Ishikawa (cell line): Measurements from ENCODE around the gene C9orf152.

Experiments used
- CEBPB ChIP-seq: IDR thresholded peaks from 2 replicates; pipeline ENCODE4 v1.6.1; 2012
- CREB1 ChIP-seq: IDR thresholded peaks from 2 replicates; pipeline ENCODE4 v1.6.1; 2012; ENCODE audit warnings: low read depth
- EGR1 ChIP-seq: IDR thresholded peaks from 2 replicates; pipeline ENCODE4 v1.6.1; 2012
- EP300 ChIP-seq: IDR thresholded peaks from 2 replicates; pipeline ENCODE4 v1.6.1; 2012; ENCODE audit warnings: borderline replicate concordance
- FOXM1 ChIP-seq: IDR thresholded peaks from 2 replicates; pipeline ENCODE4 v1.6.1; 2012; ENCODE audit warnings: low read depth, borderline replicate concordance
- NFIC ChIP-seq: IDR thresholded peaks from 2 replicates; pipeline ENCODE4 v1.6.1; 2012
- RAD21 ChIP-seq: IDR thresholded peaks from 2 replicates; pipeline ENCODE4 v1.6.1; 2012; ENCODE audit warnings: low read depth
- TAF1 ChIP-seq: IDR thresholded peaks from 2 replicates; pipeline ENCODE4 v1.6.1; 2012; ENCODE audit warnings: low read depth, mild to moderate bottlenecking
- TCF12 ChIP-seq: IDR thresholded peaks from 2 replicates; pipeline ENCODE4 v1.6.1; 2012; ENCODE audit warnings: low read depth
- TEAD4 ChIP-seq: IDR thresholded peaks from 2 replicates; pipeline ENCODE4 v1.6.1; 2012
- YY1 ChIP-seq: IDR thresholded peaks from 2 replicates; pipeline ENCODE4 v1.6.1; 2012; ENCODE audit warnings: low read depth
- ZBTB7A ChIP-seq: IDR thresholded peaks from 2 replicates; pipeline ENCODE4 v1.6.1; 2012; ENCODE audit warnings: low read depth
- TF ChIP-seq, protein P1 (sequence below): IDR thresholded peaks from 2 replicates; pipeline ENCODE4 v1.6.1; 2012
- TF ChIP-seq, protein P2 (sequence below): IDR thresholded peaks from 2 replicates; pipeline ENCODE4 v1.6.1; 2012; ENCODE audit warnings: low read depth, mild to moderate bottlenecking
- TF ChIP-seq, protein P3 (sequence below): IDR thresholded peaks from 2 replicates; pipeline ENCODE4 v1.6.1; 2012

Gene C9orf152

GRCh38 chr9:110248361-110248760, 40.4 kb upstream of the C9orf152 start:
- TF ChIP-seq FOXM1 (no peak), CEBPB (0 out of 2 replicates have a peak, but pooled peaks have one; percentile 56)

DNA sequence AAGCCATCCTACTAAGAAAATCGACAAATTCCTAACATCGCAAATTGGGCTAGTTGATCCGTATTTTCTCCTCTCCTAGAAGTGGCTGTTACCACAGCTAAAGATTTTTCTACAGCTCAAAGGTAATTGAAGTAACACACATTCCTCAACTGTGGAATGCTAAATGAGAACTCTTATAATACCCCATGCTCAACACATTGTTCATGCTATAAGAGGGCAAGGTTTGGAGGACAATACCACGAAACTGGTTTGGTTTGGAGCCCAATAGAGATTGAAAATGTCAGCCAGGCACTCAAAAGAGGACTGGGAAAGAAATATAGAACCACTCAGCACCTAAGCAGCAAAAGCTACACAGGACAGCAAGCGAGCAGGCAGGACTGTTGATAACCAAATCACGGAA, 38.3 kb upstream of the C9orf152 start:
- TF ChIP-seq RAD21 (no peak), FOXM1 (no peak), TEAD4 (no peak), CREB1 (no peak), TCF12 (no peak), ZBTB7A (no peak), CEBPB (no peak), EGR1 (no peak), NFIC (no peak), TAF1 (no peak), YY1 (no peak), EP300 (no peak)
- TF ChIP-seq, protein P1, sequence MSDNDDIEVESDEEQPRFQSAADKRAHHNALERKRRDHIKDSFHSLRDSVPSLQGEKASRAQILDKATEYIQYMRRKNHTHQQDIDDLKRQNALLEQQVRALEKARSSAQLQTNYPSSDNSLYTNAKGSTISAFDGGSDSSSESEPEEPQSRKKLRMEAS: no peak
- TF ChIP-seq, protein P2, sequence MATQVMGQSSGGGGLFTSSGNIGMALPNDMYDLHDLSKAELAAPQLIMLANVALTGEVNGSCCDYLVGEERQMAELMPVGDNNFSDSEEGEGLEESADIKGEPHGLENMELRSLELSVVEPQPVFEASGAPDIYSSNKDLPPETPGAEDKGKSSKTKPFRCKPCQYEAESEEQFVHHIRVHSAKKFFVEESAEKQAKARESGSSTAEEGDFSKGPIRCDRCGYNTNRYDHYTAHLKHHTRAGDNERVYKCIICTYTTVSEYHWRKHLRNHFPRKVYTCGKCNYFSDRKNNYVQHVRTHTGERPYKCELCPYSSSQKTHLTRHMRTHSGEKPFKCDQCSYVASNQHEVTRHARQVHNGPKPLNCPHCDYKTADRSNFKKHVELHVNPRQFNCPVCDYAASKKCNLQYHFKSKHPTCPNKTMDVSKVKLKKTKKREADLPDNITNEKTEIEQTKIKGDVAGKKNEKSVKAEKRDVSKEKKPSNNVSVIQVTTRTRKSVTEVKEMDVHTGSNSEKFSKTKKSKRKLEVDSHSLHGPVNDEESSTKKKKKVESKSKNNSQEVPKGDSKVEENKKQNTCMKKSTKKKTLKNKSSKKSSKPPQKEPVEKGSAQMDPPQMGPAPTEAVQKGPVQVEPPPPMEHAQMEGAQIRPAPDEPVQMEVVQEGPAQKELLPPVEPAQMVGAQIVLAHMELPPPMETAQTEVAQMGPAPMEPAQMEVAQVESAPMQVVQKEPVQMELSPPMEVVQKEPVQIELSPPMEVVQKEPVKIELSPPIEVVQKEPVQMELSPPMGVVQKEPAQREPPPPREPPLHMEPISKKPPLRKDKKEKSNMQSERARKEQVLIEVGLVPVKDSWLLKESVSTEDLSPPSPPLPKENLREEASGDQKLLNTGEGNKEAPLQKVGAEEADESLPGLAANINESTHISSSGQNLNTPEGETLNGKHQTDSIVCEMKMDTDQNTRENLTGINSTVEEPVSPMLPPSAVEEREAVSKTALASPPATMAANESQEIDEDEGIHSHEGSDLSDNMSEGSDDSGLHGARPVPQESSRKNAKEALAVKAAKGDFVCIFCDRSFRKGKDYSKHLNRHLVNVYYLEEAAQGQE: no peak

- TF ChIP-seq, protein P3, sequence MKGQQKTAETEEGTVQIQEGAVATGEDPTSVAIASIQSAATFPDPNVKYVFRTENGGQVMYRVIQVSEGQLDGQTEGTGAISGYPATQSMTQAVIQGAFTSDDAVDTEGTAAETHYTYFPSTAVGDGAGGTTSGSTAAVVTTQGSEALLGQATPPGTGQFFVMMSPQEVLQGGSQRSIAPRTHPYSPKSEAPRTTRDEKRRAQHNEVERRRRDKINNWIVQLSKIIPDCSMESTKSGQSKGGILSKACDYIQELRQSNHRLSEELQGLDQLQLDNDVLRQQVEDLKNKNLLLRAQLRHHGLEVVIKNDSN: no peak
- no peak for TF ChIP-seq YY1
- TF ChIP-seq EGR1: no peak
- no peak for TF ChIP-seq ZBTB7A
- no peak for TF ChIP-seq TCF12
- TF ChIP-seq, protein P2: no peak
These were observed 36.7 kb upstream of the C9orf152 start for GRCh38 chr9:110244616-110245015.

GRCh38 chr9:110241858-110242321, 33.9 kb upstream of the C9orf152 start:
- TF ChIP-seq TCF12 (no peak), RAD21 (no peak), ZBTB7A (no peak), CEBPB (no peak), TEAD4 (no peak), CREB1 (no peak), EGR1 (no peak)
- TF ChIP-seq, protein P1: no peak
- TF ChIP-seq, protein P3: no peak

DNA sequence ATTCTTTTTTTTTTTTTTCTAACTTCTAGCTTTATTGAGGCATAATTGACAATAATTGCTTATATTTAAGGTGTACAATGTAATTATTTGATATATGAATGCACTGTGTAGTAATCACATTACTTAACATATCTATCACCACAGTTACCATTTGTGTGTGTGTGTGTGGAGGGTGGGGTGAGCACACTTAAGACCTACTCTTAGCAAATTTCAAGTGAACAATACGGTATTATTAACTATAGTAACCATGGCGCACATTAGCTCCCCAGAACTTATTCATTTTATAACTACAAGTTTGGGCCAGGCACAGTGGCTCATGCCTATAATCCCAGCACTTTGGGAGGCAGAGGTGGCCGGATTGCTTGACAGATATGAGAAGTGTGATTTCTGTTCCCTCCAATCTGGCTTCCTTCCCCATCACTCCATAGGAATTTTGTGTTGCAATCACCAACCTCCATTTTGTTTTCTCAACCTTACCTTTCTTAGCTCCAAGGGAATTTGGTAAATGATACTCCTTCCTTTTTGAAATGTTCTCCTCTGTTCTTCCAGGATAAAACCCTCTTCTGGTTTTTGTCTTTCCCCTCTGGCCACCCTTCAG, 33.4 kb upstream of the C9orf152 start:
- no peak for TF ChIP-seq ZBTB7A
- no peak for TF ChIP-seq CREB1
- peak; percentile 43 for TF ChIP-seq CEBPB
- TF ChIP-seq, protein P2: no peak
